Liver (tissue), 9 donors: ENCODE measurements around the gene CBFA2T3. TPM values are rescaled to one million over a fixed set of nuclear protein-coding genes. Genes with fewer than 3 reads are reported as not detected.

ENCODE experiments used
- DNase-seq: peaks from one replicate; pipeline ENCODE4 v3.0.0-alpha.2; 2017; ENCODE audit warnings: low spot score
- H3K27ac ChIP-seq, 2 donors: one replicate each; pipeline ENCODE4 v1.7.0; 2013; ENCODE audit warnings: inconsistent platforms in 2 of 2, low read length in 2 of 2, control low read depth in 1 of 2, low read depth in 1 of 2, mild to moderate bottlenecking in 1 of 2
- H3K27me3 ChIP-seq, 4 donors: one replicate each; pipeline versions ENCODE4 v1.6.1 to v1.7.0; 2013; ENCODE audit warnings: low read length in 3 of 4, inconsistent platforms in 1 of 4, mild to moderate bottlenecking in 1 of 4, moderate library complexity in 1 of 4; ENCODE audit not compliant: control insufficient read depth in 4 of 4, insufficient read depth in 4 of 4
- H3K36me3 ChIP-seq, 4 donors: one replicate each; pipeline versions ENCODE4 v1.6.1 to v1.7.0; 2013; ENCODE audit warnings: low read length in 3 of 4, mild to moderate bottlenecking in 3 of 4, low read depth in 1 of 4, moderate library complexity in 1 of 4; ENCODE audit not compliant: control insufficient read depth in 4 of 4, insufficient read depth in 3 of 4
- H3K4me1 ChIP-seq, 4 donors: one replicate each; pipeline versions ENCODE4 v1.6.1 to v1.7.0; 2013; ENCODE audit warnings: low read length in 3 of 4, mild to moderate bottlenecking in 3 of 4, moderate library complexity in 1 of 4; ENCODE audit not compliant: control insufficient read depth in 4 of 4, insufficient read depth in 4 of 4
- H3K4me3 ChIP-seq, 3 donors: one replicate each; pipeline versions ENCODE4 v1.6.1 to v1.7.0; 2013; ENCODE audit warnings: low read length in 3 of 3, control low read depth in 1 of 3, low read depth in 1 of 3, mild to moderate bottlenecking in 1 of 3
- H3K9ac ChIP-seq, 2 donors: one replicate each; pipeline ENCODE4 v1.7.0; 2013; ENCODE audit warnings: low read length in 2 of 2, mild to moderate bottlenecking in 2 of 2, moderate library complexity in 2 of 2, control low read depth in 1 of 2, low read depth in 1 of 2
- H3K9me3 ChIP-seq, 4 donors: one replicate each; pipeline versions ENCODE4 v1.6.1 to v1.7.0; 2013; ENCODE audit warnings: low read length in 3 of 4; ENCODE audit not compliant: control insufficient read depth in 4 of 4
- EGR1 ChIP-seq, 2 donors: IDR thresholded peaks; 2 replicates each; pipeline ENCODE4 v1.6.1; 2016 to 2018; ENCODE audit warnings: antibody characterized with exemption in 2 of 2, low read depth in 2 of 2
- FOXA1 ChIP-seq: IDR thresholded peaks from 2 replicates; pipeline ENCODE4 v1.6.1; 2016; ENCODE audit warnings: antibody characterized with exemption
- FOXA2 ChIP-seq: IDR thresholded peaks from 2 replicates; pipeline ENCODE4 v1.6.1; 2016; ENCODE audit warnings: antibody characterized with exemption
- GABPA ChIP-seq, 2 donors: IDR thresholded peaks in 1 of 2; conservative IDR thresholded peaks in 1 of 2; 2 replicates each; pipeline ENCODE4 v1.6.1; 2016; ENCODE audit warnings: antibody characterized with exemption in 2 of 2, mild to moderate bottlenecking in 1 of 2, moderate library complexity in 1 of 2
- HNF4A ChIP-seq, 2 donors: conservative IDR thresholded peaks; 2 replicates each; pipeline ENCODE4 v1.6.1; 2016; ENCODE audit warnings: antibody characterized with exemption in 2 of 2, mild to moderate bottlenecking in 2 of 2
- HNF4G ChIP-seq: IDR thresholded peaks from 2 replicates; pipeline ENCODE4 v1.6.1; 2016; ENCODE audit warnings: antibody characterized with exemption
- JUND ChIP-seq, 2 donors: IDR thresholded peaks; 2 replicates each; pipeline ENCODE4 v1.6.1; 2016; ENCODE audit warnings: antibody characterized with exemption in 2 of 2
- NR2F2 ChIP-seq: IDR thresholded peaks from 2 replicates; pipeline ENCODE4 v1.6.1; 2016; ENCODE audit warnings: antibody characterized with exemption
- RXRA ChIP-seq, 2 donors: IDR thresholded peaks; 2 replicates each; pipeline ENCODE4 v1.6.1; 2017 to 2018; ENCODE audit warnings: antibody characterized with exemption in 2 of 2, mild to moderate bottlenecking in 1 of 2
- SP1 ChIP-seq: IDR thresholded peaks from 2 replicates; pipeline ENCODE4 v1.6.1; 2018; ENCODE audit warnings: antibody characterized with exemption, mild to moderate bottlenecking
- TAF1 ChIP-seq: conservative IDR thresholded peaks from 2 replicates; pipeline ENCODE4 v1.6.1; 2016; ENCODE audit warnings: antibody characterized with exemption, mild to moderate bottlenecking
- YY1 ChIP-seq: IDR thresholded peaks from 2 replicates; pipeline ENCODE4 v1.6.1; 2016; ENCODE audit warnings: antibody characterized with exemption, mild to moderate bottlenecking
- WGBS: extraction: QIAGEN DNeasy Blood & Tissue Kit; methylation state at CpG from one replicate; pipeline ENCODE4 v1.1.7; 2013; 5-methylcytosine and 5-hydroxymethylcytosine counted together
- polyA plus RNA-seq, 2 donors: library from polyadenylated mRNA; stranded (reverse) in 1 of 2; unstranded in 1 of 2; fragments of 200-250 nt in 1 of 2; fragments of >200 nt in 1 of 2; fragmentation: Nextera tagmentation in 1 of 2; extraction: Ambion mirVana in 1 of 2; gene quantifications; one replicate each; pipeline versions ENCODE4 v1.2.1 to v1.2.3, GENCODE V29; 2013 to 2015
- total RNA-seq, 2 donors: library from RNA; depleted of rRNA; stranded (reverse); fragments of >200 nt; gene quantifications; one replicate each; pipeline ENCODE4 v1.2.3, GENCODE V29; 2014
- TF ChIP-seq, protein P1 (sequence below): IDR thresholded peaks from 2 replicates; pipeline ENCODE4 v1.6.1; 2016; ENCODE audit warnings: antibody characterized with exemption
- TF ChIP-seq, protein P2 (sequence below): fragments of 150-350 bp; IDR thresholded peaks from 2 replicates; pipeline ENCODE4 v1.5.1; 2017; ENCODE audit warnings: improper control_type of control experiment, low read depth, low read length; ENCODE audit not compliant: missing input control
- TF ChIP-seq, protein P3 (sequence below): IDR thresholded peaks from 2 replicates; pipeline ENCODE4 v1.6.1; 2016; ENCODE audit warnings: antibody characterized with exemption, mild to moderate bottlenecking
- TF ChIP-seq, protein P4 (sequence below): IDR thresholded peaks from 2 replicates; pipeline ENCODE4 v1.6.1; 2016; ENCODE audit warnings: antibody characterized with exemption
- donor health status: healthy.
- donor health status: healthy.
- donor health status: healthy.
- donor health status: healthy.
- donor health status: healthy.

Gene CBFA2T3
- total and polyA plus RNA-seq, 4 donors: 1.4 to 4.5 (median 3.1) TPM

DNA sequence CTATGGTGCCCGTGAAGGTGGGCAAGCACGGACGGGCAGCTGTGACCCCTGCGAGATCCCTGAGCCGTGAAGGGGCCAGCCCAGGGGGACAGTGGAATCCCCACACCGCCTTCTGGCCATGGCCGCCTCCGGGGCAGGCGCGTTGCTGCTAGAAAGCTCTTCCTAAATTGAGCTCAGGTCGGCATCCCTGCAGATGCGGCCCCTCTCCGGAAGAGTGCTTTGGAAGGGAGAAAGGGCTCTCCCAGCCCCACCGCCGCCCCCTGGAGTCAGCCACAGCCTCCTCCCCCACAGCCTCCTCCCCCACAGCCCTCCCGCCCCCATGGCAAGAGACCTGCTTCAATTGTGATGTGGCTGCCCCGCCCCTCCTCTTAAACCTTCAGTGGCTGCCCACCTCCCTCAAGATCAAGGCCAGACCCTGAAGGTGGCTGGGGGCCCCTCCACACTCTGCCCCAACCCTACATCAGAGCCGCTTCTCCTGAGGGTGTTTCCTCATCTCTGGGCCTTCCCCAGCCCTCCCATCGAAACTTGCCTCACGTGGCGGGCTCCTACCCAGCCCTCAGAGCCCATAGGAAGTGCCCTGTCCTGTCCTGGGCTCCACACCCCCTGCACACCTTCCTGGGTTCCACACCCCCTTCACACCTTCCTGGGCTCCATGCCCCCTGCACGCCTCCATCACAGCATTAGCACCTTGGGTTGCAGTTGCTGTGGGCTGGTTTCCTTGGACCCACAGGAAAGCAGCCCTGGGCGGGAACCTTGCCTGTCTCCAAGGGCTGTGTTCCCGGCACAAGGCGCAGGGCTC is 5.5 kb upstream of the CBFA2T3 start:
- peaks cover 0 to 3% (median 1%) of the 10 kb centered on the region in 4 donors for H3K27me3 ChIP-seq
- TF ChIP-seq, protein P1, sequence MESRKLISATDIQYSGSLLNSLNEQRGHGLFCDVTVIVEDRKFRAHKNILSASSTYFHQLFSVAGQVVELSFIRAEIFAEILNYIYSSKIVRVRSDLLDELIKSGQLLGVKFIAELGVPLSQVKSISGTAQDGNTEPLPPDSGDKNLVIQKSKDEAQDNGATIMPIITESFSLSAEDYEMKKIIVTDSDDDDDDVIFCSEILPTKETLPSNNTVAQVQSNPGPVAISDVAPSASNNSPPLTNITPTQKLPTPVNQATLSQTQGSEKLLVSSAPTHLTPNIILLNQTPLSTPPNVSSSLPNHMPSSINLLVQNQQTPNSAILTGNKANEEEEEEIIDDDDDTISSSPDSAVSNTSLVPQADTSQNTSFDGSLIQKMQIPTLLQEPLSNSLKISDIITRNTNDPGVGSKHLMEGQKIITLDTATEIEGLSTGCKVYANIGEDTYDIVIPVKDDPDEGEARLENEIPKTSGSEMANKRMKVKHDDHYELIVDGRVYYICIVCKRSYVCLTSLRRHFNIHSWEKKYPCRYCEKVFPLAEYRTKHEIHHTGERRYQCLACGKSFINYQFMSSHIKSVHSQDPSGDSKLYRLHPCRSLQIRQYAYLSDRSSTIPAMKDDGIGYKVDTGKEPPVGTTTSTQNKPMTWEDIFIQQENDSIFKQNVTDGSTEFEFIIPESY: no peak
- no peak for TF ChIP-seq TAF1
- TF ChIP-seq, protein P2, sequence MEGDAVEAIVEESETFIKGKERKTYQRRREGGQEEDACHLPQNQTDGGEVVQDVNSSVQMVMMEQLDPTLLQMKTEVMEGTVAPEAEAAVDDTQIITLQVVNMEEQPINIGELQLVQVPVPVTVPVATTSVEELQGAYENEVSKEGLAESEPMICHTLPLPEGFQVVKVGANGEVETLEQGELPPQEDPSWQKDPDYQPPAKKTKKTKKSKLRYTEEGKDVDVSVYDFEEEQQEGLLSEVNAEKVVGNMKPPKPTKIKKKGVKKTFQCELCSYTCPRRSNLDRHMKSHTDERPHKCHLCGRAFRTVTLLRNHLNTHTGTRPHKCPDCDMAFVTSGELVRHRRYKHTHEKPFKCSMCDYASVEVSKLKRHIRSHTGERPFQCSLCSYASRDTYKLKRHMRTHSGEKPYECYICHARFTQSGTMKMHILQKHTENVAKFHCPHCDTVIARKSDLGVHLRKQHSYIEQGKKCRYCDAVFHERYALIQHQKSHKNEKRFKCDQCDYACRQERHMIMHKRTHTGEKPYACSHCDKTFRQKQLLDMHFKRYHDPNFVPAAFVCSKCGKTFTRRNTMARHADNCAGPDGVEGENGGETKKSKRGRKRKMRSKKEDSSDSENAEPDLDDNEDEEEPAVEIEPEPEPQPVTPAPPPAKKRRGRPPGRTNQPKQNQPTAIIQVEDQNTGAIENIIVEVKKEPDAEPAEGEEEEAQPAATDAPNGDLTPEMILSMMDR: no peak
- no peak for TF ChIP-seq HNF4G
- TF ChIP-seq JUND (IDR thresholded peaks at IDR 0.05): no peak
- TF ChIP-seq, protein P3, sequence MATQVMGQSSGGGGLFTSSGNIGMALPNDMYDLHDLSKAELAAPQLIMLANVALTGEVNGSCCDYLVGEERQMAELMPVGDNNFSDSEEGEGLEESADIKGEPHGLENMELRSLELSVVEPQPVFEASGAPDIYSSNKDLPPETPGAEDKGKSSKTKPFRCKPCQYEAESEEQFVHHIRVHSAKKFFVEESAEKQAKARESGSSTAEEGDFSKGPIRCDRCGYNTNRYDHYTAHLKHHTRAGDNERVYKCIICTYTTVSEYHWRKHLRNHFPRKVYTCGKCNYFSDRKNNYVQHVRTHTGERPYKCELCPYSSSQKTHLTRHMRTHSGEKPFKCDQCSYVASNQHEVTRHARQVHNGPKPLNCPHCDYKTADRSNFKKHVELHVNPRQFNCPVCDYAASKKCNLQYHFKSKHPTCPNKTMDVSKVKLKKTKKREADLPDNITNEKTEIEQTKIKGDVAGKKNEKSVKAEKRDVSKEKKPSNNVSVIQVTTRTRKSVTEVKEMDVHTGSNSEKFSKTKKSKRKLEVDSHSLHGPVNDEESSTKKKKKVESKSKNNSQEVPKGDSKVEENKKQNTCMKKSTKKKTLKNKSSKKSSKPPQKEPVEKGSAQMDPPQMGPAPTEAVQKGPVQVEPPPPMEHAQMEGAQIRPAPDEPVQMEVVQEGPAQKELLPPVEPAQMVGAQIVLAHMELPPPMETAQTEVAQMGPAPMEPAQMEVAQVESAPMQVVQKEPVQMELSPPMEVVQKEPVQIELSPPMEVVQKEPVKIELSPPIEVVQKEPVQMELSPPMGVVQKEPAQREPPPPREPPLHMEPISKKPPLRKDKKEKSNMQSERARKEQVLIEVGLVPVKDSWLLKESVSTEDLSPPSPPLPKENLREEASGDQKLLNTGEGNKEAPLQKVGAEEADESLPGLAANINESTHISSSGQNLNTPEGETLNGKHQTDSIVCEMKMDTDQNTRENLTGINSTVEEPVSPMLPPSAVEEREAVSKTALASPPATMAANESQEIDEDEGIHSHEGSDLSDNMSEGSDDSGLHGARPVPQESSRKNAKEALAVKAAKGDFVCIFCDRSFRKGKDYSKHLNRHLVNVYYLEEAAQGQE: no peak
- no peak for TF ChIP-seq FOXA1
- no peak for TF ChIP-seq EGR1 (IDR thresholded peaks at IDR 0.05; ENCODE audit: low read depth in 2 of 2)
- no peak for TF ChIP-seq HNF4A (conservative IDR thresholded peaks at IDR 0.05)
- TF ChIP-seq FOXA2: no peak
- TF ChIP-seq YY1: no peak
- TF ChIP-seq, protein P4, sequence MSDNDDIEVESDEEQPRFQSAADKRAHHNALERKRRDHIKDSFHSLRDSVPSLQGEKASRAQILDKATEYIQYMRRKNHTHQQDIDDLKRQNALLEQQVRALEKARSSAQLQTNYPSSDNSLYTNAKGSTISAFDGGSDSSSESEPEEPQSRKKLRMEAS: no peak
- H3K4me1 ChIP-seq: peaks cover 0 to 4% (median 2%) of the 10 kb centered on the region in 4 donors
- no peak overlapping the region for H3K4me3 ChIP-seq
- H3K9ac ChIP-seq: no peak overlapping the region
- WGBS: 65% methylated on average over 25 of the region's 25 CpGs
- no peaks in the 10 kb centered on the region for H3K9me3 ChIP-seq
- DNase-seq: no peak
- no peaks in the 10 kb centered on the region for H3K36me3 ChIP-seq
- H3K27ac ChIP-seq: no peak overlapping the region

DNA sequence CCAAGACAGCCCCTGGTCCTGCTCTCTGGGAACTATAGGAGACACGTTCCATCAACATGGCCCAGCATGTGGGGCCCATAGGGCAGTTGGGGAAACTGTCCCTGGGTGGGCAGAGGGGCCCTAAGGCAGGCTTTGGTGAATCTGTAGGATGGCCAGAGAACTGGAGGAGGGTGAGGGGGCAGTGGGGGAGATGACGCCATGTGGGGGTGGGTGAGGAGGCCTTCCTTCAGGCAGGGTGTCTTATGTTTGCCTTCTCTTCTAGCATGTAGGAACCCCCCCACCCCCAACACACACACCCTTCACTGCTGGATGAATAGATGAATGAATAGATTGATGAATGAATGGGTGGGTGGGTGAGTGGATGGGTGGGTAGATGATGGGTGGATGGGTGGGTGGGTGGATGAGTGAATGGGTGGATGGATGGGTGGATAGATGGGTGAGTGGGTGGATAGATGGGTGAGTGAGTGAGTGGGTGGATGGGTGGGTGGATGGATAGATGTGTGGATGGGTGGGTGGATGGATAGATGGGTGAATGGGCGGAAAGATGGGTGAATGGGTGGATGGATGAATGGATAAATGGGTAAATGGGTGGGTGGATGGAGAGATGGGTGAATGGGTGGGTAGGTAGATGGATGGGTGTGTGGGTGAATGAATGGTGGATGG is 2.5 kb upstream of the CBFA2T3 start:
- H3K27me3 ChIP-seq: peaks cover 0 to 7% (median 1%) of the 10 kb centered on the region in 4 donors
- H3K4me1 ChIP-seq: peaks cover 0 to 12% (median 2%) of the 10 kb centered on the region in 4 donors
- no peaks in the 10 kb centered on the region for H3K9me3 ChIP-seq
- H3K4me3 ChIP-seq: no peak overlapping the region
- TF ChIP-seq NR2F2 (no peak), GABPA (IDR thresholded peaks at IDR 0.05 in 1 of 2, conservative IDR thresholded peaks at IDR 0.05 in 1 of 2) (no peak), RXRA (IDR thresholded peaks at IDR 0.05) (no peak), YY1 (no peak), FOXA1 (no peak), SP1 (no peak), JUND (IDR thresholded peaks at IDR 0.05) (no peak)
- TF ChIP-seq, protein P2: no peak
- TF ChIP-seq, protein P3: no peak
- 67% methylated on average over 3 of the region's 3 CpGs for WGBS
- H3K27ac ChIP-seq: no peak overlapping the region
- no peak overlapping the region for H3K9ac ChIP-seq
- no peaks in the 10 kb centered on the region for H3K36me3 ChIP-seq
- no peak for DNase-seq
